ENCODE measurements around the gene CHRNG.

DNA sequence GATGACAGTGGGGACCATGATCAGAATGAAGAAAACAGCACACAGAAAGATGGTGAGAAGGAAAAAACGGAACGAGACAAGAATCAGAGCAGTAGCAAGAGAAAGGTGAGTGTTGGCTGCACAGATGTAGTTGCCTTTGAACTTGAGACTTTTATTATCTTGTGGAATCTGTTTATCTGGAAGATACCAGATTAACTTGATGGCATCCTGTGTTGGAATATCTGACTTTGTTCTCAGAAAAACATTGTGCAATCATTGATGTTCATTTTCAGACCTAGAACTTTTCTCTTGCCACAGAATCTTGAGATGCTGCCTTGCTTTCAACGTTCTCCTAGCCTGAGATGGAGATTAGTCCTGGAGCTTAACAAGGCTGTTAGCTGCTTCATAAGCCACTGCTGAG lies 16.9 kb downstream of the CHRNG start:
- TF ChIP-seq EZH2 (IDR thresholded peaks at IDR 0.05; ENCODE audit: borderline replicate concordance, insufficient read depth, low read length, poor library complexity, severe bottlenecking) (no peak), RAD21 (conservative IDR thresholded peaks at IDR 0.05) (no peak), TAF1 (IDR thresholded peaks at IDR 0.05; ENCODE audit: low read depth) (no peak)
- TF ChIP-seq, protein P1, sequence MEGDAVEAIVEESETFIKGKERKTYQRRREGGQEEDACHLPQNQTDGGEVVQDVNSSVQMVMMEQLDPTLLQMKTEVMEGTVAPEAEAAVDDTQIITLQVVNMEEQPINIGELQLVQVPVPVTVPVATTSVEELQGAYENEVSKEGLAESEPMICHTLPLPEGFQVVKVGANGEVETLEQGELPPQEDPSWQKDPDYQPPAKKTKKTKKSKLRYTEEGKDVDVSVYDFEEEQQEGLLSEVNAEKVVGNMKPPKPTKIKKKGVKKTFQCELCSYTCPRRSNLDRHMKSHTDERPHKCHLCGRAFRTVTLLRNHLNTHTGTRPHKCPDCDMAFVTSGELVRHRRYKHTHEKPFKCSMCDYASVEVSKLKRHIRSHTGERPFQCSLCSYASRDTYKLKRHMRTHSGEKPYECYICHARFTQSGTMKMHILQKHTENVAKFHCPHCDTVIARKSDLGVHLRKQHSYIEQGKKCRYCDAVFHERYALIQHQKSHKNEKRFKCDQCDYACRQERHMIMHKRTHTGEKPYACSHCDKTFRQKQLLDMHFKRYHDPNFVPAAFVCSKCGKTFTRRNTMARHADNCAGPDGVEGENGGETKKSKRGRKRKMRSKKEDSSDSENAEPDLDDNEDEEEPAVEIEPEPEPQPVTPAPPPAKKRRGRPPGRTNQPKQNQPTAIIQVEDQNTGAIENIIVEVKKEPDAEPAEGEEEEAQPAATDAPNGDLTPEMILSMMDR (IDR thresholded peaks at IDR 0.05; ENCODE audit: poor library complexity, severe bottlenecking), result no peak

Data from neural cell (in vitro differentiated cells).